HepG2 (cell line): ENCODE data around the gene ALOXE3. TPM values are rescaled to one million over a fixed set of nuclear protein-coding genes. Genes with fewer than 3 reads are reported as not detected.
A peak's percentile ranks its signal among the peaks of the same experiment; 100 is the strongest.

Experiments
- CC2D1A ChIP-seq: sonication (generic); formaldehyde crosslinking; IDR thresholded peaks from 2 replicates; pipeline ENCODE4 v1.8.1; 2023; ENCODE audit warnings: mild to moderate bottlenecking, missing genetic modification reagents
- GTF3A ChIP-seq: sonication (generic); formaldehyde crosslinking; conservative IDR thresholded peaks from 2 replicates; pipeline ENCODE4 v1.4.0; 2020; ENCODE audit warnings: mild to moderate bottlenecking, missing genetic modification reagents
- JDP2 ChIP-seq: sonication (generic); formaldehyde crosslinking; IDR thresholded peaks from 2 replicates; pipeline ENCODE4 v1.8.1; 2022; ENCODE audit warnings: missing genetic modification reagents, borderline replicate concordance
- MATR3 ChIP-seq: sonication (generic); formaldehyde crosslinking; IDR thresholded peaks from 2 replicates; pipeline ENCODE4 v1.4.0; 2020; ENCODE audit warnings: missing genetic modification reagents
- PCBP2 ChIP-seq: fragments of 200-400 bp; formaldehyde crosslinking; optimal IDR thresholded peaks from 2 replicates; pipeline ENCODE3; 2018; ENCODE audit warnings: low read length, low read depth; ENCODE audit not compliant: poor library complexity, severe bottlenecking
- PHF21A ChIP-seq: sonication (generic); formaldehyde crosslinking; IDR thresholded peaks from 2 replicates; pipeline ENCODE4 v1.5.0; 2020; ENCODE audit warnings: mild to moderate bottlenecking, missing genetic modification reagents
- RBM39 ChIP-seq: fragments of 200-400 bp; formaldehyde crosslinking; IDR thresholded peaks from one replicate; pipeline ENCODE4 v1.6.1; 2018; ENCODE audit warnings: antibody characterized with exemption, mild to moderate bottlenecking, low read depth, low read length; ENCODE audit not compliant: poor library complexity, severe bottlenecking
- SMAD1 ChIP-seq: sonication (generic); formaldehyde crosslinking; IDR thresholded peaks from 2 replicates; pipeline ENCODE4 v1.4.0; 2020; ENCODE audit warnings: missing genetic modification reagents, low read depth, mild to moderate bottlenecking, borderline replicate concordance
- SPEN ChIP-seq: sonication (generic); formaldehyde crosslinking; IDR thresholded peaks from 2 replicates; pipeline ENCODE4 v1.5.1; 2020; ENCODE audit warnings: low read depth, mild to moderate bottlenecking, missing genetic modification reagents
- ZBTB38 ChIP-seq: sonication (generic); formaldehyde crosslinking; IDR thresholded peaks from 2 replicates; pipeline ENCODE4 v1.5.1; 2020; ENCODE audit warnings: mild to moderate bottlenecking, missing genetic modification reagents
- ZMYM3 ChIP-seq: sonication (generic); formaldehyde crosslinking; IDR thresholded peaks from 2 replicates; pipeline ENCODE4 v1.5.1; 2020; ENCODE audit warnings: mild to moderate bottlenecking, missing genetic modification reagents
- ZNF143 ChIP-seq: sonication (generic); formaldehyde crosslinking; IDR thresholded peaks from 2 replicates; pipeline ENCODE4 v1.4.0; 2020; ENCODE audit warnings: missing genetic modification reagents
- ZNF160 ChIP-seq: sonication (generic); formaldehyde crosslinking; IDR thresholded peaks from 2 replicates; pipeline ENCODE4 v1.8.0; 2022; ENCODE audit warnings: mild to moderate bottlenecking, inconsistent platforms, missing genetic modification reagents
- ZNF558 ChIP-seq: sonication (generic); formaldehyde crosslinking; IDR thresholded peaks from 2 replicates; pipeline ENCODE4 v1.9.0; 2022; ENCODE audit warnings: mild to moderate bottlenecking, missing genetic modification reagents, borderline replicate concordance
- ZNF652 ChIP-seq: IDR thresholded peaks from 2 replicates; pipeline ENCODE4 v1.6.1; 2016; ENCODE audit warnings: low read depth, borderline replicate concordance
- ZNF737 ChIP-seq: sonication (generic); formaldehyde crosslinking; IDR thresholded peaks from 2 replicates; pipeline ENCODE4 v1.5.0; 2020; ENCODE audit warnings: missing genetic modification reagents, mild to moderate bottlenecking, borderline replicate concordance
- ZNF749 ChIP-seq: sonication (generic); formaldehyde crosslinking; IDR thresholded peaks from 2 replicates; pipeline ENCODE4 v1.8.0; 2022; ENCODE audit warnings: mild to moderate bottlenecking, missing genetic modification reagents, moderate library complexity, borderline replicate concordance
- polyA plus RNA-seq, 8 experiments: library from polyadenylated mRNA; depleted of rRNA in 3 of 8; stranded (reverse) in 7 of 8; unstranded in 1 of 8; fragments of >200 nt; fragmentation: Illumina TruSeq in 4 of 8; extraction: Trizol in 4 of 8; gene quantifications; 2 replicates each; pipeline versions ENCODE4 v1.2.1 to v1.2.3, GENCODE V29; 2011 to 2016; ENCODE audit warnings: low read depth in 4 of 8, missing spikeins in 1 of 8, mixed read lengths in 1 of 8; ENCODE audit not compliant: insufficient read depth in 1 of 8
- total RNA-seq, 5 experiments: library from RNA; depleted of rRNA; stranded (reverse); fragments of >200 nt; fragmentation: Illumina TruSeq; extraction: Trizol; gene quantifications; 2 replicates each; pipeline ENCODE4 v1.2.3, GENCODE V29; 2016; ENCODE audit warnings: low read depth in 1 of 5
- TF ChIP-seq, protein P1 (sequence below): IDR thresholded peaks from 2 replicates; pipeline ENCODE4 v1.6.1; 2016; ENCODE audit warnings: low read depth
- TF ChIP-seq, protein P2 (sequence below): sonication (generic); formaldehyde crosslinking; IDR thresholded peaks from 2 replicates; pipeline ENCODE4 v1.4.0; 2020; ENCODE audit warnings: missing genetic modification reagents
- TF ChIP-seq, protein P3 (sequence below): sonication (generic); formaldehyde crosslinking; IDR thresholded peaks from 2 replicates; pipeline ENCODE4 v1.9.0; 2021; ENCODE audit warnings: missing genetic modification reagents, borderline replicate concordance
- TF ChIP-seq, protein P4 (sequence below): sonication (generic); formaldehyde crosslinking; IDR thresholded peaks from 2 replicates; pipeline ENCODE4 v1.5.0; 2020; ENCODE audit warnings: mild to moderate bottlenecking, missing genetic modification reagents

Gene ALOXE3
- total and polyA plus RNA-seq, 2 of the 13 experiments (the other 11 are each of a cell fraction or from before 2014, with no cell fraction given) = 0.07 TPM; not detected in 1

DNA sequence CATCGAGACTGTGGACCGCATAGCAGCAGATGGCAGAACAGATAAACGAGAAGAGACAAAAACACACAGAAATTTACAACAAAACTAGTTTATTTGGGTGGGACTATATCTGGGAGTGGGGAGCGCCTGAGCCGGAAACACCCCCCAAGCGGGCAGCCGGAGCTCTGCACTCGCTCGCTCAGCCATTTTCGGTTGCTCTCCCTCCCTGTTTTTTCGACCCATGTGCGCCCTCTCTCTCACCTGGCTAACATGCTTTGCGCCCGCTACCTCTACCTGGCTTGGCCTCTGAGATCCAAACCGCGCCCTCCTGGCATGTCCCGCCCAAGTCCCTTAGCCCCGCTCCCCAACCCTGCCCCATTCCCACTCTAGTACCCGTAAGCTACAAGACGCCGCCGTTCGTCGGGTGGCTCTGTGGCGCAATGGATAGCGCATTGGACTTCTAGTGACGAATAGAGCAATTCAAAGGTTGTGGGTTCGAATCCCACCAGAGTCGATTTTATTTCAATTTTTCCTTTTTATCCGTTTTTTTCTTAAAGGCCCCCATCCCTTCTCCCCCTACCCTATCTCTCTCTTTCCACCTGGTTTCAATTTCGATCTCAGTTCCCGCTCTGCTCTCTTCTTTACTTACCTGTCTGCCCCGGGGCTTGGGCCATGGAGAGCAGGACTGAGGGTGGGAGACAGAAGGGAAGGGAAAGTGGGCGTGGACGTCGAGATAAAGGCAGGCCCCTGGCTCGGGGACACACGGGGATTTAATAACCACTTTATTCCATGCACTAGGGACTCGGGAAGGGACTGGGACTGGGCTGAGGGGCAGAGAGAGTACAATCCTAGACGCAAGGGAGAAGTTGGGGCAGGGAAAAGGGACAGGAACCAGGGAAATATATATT lies 2.4 kb upstream of the ALOXE3 start (continued):
- TF ChIP-seq, protein P1, sequence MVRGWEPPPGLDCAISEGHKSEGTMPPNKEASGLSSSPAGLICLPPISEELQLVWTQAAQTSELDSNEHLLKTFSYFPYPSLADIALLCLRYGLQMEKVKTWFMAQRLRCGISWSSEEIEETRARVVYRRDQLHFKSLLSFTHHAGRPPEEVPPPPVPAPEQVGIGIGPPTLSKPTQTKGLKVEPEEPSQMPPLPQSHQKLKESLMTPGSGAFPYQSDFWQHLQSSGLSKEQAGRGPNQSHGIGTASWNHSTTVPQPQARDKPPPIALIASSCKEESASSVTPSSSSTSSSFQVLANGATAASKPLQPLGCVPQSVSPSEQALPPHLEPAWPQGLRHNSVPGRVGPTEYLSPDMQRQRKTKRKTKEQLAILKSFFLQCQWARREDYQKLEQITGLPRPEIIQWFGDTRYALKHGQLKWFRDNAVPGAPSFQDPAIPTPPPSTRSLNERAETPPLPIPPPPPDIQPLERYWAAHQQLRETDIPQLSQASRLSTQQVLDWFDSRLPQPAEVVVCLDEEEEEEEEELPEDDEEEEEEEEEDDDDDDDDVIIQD (CRISPR knock-in tag) = no peak
- TF ChIP-seq CC2D1A (CRISPR knock-in tag) (0 out of 2 replicates have a peak, but pooled peaks have one; percentile 32), ZNF737 (CRISPR knock-in tag) (no peak), MATR3 (CRISPR knock-in tag) (no peak), PHF21A (CRISPR knock-in tag) (peak; percentile 45; the same call in 1 of the 2 replicates), ZMYM3 (CRISPR knock-in tag) (peak; percentile 91), ZNF558 (no peak; the same call in 1 of the 2 replicates), ZNF652 (CRISPR knock-in tag) (no peak), ZNF143 (CRISPR knock-in tag) (no peak; the same call in 1 of the 2 replicates), GTF3A (CRISPR knock-in tag) (0 out of 2 replicates have a peak, but pooled peaks have one; percentile 8), ZBTB38 (CRISPR knock-in tag) (no peak), SMAD1 (peak; percentile 68; the same call in 1 of the 2 replicates), JDP2 (CRISPR knock-in tag) (no peak), ZNF749 (no peak), RBM39 (peak; percentile 78), SPEN (CRISPR knock-in tag) (no peak), PCBP2 (peak; percentile 58), ZNF160 (CRISPR knock-in tag) (no peak)
- TF ChIP-seq, protein P2, sequence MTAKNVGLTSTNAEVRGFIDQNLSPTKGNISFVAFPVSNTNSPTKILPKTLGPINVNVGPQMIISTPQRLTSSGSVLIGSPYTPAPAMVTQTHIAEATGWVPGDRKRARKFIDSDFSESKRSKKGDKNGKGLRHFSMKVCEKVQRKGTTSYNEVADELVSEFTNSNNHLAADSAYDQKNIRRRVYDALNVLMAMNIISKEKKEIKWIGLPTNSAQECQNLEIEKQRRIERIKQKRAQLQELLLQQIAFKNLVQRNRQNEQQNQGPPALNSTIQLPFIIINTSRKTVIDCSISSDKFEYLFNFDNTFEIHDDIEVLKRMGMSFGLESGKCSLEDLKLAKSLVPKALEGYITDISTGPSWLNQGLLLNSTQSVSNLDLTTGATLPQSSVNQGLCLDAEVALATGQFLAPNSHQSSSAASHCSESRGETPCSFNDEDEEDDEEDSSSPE (CRISPR knock-in tag) = 0 out of 2 replicates have a peak, but pooled peaks have one; percentile 2
- TF ChIP-seq, protein P3, sequence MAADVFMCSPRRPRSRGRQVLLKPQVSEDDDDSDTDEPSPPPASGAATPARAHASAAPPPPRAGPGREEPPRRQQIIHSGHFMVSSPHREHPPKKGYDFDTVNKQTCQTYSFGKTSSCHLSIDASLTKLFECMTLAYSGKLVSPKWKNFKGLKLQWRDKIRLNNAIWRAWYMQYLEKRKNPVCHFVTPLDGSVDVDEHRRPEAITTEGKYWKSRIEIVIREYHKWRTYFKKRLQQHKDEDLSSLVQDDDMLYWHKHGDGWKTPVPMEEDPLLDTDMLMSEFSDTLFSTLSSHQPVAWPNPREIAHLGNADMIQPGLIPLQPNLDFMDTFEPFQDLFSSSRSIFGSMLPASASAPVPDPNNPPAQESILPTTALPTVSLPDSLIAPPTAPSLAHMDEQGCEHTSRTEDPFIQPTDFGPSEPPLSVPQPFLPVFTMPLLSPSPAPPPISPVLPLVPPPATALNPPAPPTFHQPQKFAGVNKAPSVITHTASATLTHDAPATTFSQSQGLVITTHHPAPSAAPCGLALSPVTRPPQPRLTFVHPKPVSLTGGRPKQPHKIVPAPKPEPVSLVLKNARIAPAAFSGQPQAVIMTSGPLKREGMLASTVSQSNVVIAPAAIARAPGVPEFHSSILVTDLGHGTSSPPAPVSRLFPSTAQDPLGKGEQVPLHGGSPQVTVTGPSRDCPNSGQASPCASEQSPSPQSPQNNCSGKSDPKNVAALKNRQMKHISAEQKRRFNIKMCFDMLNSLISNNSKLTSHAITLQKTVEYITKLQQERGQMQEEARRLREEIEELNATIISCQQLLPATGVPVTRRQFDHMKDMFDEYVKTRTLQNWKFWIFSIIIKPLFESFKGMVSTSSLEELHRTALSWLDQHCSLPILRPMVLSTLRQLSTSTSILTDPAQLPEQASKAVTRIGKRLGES (CRISPR knock-in tag) = no peak
- TF ChIP-seq, protein P4, sequence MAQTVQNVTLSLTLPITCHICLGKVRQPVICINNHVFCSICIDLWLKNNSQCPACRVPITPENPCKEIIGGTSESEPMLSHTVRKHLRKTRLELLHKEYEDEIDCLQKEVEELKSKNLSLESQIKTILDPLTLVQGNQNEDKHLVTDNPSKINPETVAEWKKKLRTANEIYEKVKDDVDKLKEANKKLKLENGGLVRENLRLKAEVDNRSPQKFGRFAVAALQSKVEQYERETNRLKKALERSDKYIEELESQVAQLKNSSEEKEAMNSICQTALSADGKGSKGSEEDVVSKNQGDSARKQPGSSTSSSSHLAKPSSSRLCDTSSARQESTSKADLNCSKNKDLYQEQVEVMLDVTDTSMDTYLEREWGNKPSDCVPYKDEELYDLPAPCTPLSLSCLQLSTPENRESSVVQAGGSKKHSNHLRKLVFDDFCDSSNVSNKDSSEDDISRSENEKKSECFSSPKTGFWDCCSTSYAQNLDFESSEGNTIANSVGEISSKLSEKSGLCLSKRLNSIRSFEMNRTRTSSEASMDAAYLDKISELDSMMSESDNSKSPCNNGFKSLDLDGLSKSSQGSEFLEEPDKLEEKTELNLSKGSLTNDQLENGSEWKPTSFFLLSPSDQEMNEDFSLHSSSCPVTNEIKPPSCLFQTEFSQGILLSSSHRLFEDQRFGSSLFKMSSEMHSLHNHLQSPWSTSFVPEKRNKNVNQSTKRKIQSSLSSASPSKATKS = 0 out of 2 replicates have a peak, but pooled peaks have one; percentile 7
